ENCODE measurements around the gene CD34. TPM values are rescaled to one million over a fixed set of nuclear protein-coding genes. Genes with fewer than 3 reads are reported as not detected.

Gene CD34
- total RNA-seq, 1 experiment from 2014 or later: not detected

GRCh38 chr1:207918581-207918980 is 7.7 kb upstream of the CD34 start:
- CTCF ChIA-PET: interaction anchor here (1.0 kb wide), 1 partner anchor 45 kb away, joined by 3 read pairs; no protein-coding TSS in a partner anchor
- POLR2A ChIA-PET (ENCODE audit: low non-redundant PET): no interaction called here
- Histone ChIP-seq H3K9me3 (ENCODE audit: low read depth, low read length, poor library complexity, severe bottlenecking) (no peaks in the 10 kb centered on the region), H3K27ac (ENCODE audit: low read depth, low read length, poor library complexity, severe bottlenecking) (no peak overlapping the region), H3K27me3 (replicated peaks; ENCODE audit: insufficient read depth, low read depth, low read length, poor library complexity) (peaks cover 72% of the 10 kb centered on the region), H3K36me3 (ENCODE audit: insufficient read depth, low read length, poor library complexity, severe bottlenecking) (no peaks in the 10 kb centered on the region), H3K4me1 (ENCODE audit: insufficient read depth, low read length, poor library complexity, severe bottlenecking) (no peaks in the 10 kb centered on the region), H3K4me3 (ENCODE audit: low read depth, low read length, poor library complexity, severe bottlenecking) (no peak overlapping the region)
- no TSS peak for BruUV-seq (replicated peaks)
- TF ChIP-seq, protein P1, sequence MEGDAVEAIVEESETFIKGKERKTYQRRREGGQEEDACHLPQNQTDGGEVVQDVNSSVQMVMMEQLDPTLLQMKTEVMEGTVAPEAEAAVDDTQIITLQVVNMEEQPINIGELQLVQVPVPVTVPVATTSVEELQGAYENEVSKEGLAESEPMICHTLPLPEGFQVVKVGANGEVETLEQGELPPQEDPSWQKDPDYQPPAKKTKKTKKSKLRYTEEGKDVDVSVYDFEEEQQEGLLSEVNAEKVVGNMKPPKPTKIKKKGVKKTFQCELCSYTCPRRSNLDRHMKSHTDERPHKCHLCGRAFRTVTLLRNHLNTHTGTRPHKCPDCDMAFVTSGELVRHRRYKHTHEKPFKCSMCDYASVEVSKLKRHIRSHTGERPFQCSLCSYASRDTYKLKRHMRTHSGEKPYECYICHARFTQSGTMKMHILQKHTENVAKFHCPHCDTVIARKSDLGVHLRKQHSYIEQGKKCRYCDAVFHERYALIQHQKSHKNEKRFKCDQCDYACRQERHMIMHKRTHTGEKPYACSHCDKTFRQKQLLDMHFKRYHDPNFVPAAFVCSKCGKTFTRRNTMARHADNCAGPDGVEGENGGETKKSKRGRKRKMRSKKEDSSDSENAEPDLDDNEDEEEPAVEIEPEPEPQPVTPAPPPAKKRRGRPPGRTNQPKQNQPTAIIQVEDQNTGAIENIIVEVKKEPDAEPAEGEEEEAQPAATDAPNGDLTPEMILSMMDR (conservative IDR thresholded peaks at IDR 0.05; ENCODE audit: low read depth, low read length): no peak
- no peak for TF ChIP-seq EZH2 (IDR thresholded peaks at IDR 0.05; ENCODE audit: borderline replicate concordance, low read depth, low read length, poor library complexity, severe bottlenecking)
- DNase-seq (ENCODE audit: low spot score): no peak
- intact Hi-C loops (cut with micrococcal nuclease; ENCODE audit: unreplicated experiment): no loop called here

DNA sequence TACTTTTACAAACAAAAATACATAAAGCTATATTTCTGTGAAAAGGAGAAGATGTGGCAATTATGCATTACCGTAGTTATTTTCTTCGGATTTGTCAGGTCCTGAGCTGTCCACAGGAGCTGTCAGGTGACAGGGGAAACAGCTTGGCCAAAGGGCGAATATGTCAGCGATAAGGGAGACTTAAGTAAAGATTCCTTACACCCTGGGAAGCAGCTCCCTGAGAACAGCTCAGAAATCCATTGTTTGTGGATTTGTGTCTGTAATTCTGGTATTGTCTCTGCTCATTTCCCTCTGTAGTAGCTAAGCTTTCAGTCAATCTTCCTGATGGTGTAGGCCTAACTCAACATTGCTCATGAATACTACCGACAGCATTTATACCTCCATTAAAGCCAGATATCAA is 7.1 kb upstream of the CD34 start:
- no TSS peak for BruUV-seq (replicated peaks)
- no peak overlapping the region for H3K4me3 ChIP-seq (ENCODE audit: low read depth, low read length, poor library complexity, severe bottlenecking)
- no peaks in the 10 kb centered on the region for H3K4me1 ChIP-seq (ENCODE audit: insufficient read depth, low read length, poor library complexity, severe bottlenecking)
- H3K27ac ChIP-seq (ENCODE audit: low read depth, low read length, poor library complexity, severe bottlenecking): no peak overlapping the region
- ChIA-PET POLR2A (ENCODE audit: low non-redundant PET) (no interaction called here), CTCF (interaction anchor here (1.0 kb wide), 1 partner anchor 45 kb away, joined by 3 read pairs; no protein-coding TSS in a partner anchor)
- no peaks in the 10 kb centered on the region for H3K9me3 ChIP-seq (ENCODE audit: low read depth, low read length, poor library complexity, severe bottlenecking)
- H3K36me3 ChIP-seq (ENCODE audit: insufficient read depth, low read length, poor library complexity, severe bottlenecking): no peaks in the 10 kb centered on the region
- intact Hi-C loops (cut with micrococcal nuclease; ENCODE audit: unreplicated experiment): no loop called here
- peaks cover 72% of the 10 kb centered on the region for H3K27me3 ChIP-seq (replicated peaks; ENCODE audit: insufficient read depth, low read depth, low read length, poor library complexity)
- no peak for TF ChIP-seq EZH2 (IDR thresholded peaks at IDR 0.05; ENCODE audit: borderline replicate concordance, low read depth, low read length, poor library complexity, severe bottlenecking)
- TF ChIP-seq, protein P1 (conservative IDR thresholded peaks at IDR 0.05; ENCODE audit: low read depth, low read length): no peak
- DNase-seq (ENCODE audit: low spot score): no peak

DNA sequence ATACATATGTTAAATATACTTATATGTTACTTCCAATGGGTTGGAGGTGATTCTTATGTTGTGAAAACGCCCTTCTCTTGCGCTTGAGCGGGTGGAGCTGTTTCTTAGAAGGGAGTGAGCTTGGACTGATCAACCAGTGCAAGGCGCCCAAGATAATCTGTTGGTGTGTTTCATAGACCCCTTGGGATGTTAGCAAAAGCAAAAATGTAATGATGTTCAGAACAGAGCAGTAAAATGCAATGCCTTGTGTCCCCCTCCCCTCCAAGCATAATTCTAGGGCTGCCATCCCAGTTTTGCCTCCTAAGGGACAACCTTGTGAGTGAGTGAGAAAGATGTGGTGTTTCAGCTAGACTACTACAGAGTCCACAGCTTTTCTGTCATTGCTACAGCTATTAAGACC is 6.2 kb upstream of the CD34 start:
- Histone ChIP-seq H3K27ac (ENCODE audit: low read depth, low read length, poor library complexity, severe bottlenecking) (no peak overlapping the region), H3K36me3 (ENCODE audit: insufficient read depth, low read length, poor library complexity, severe bottlenecking) (no peaks in the 10 kb centered on the region), H3K27me3 (replicated peaks; ENCODE audit: insufficient read depth, low read depth, low read length, poor library complexity) (peaks cover 72% of the 10 kb centered on the region), H3K9me3 (ENCODE audit: low read depth, low read length, poor library complexity, severe bottlenecking) (no peaks in the 10 kb centered on the region), H3K4me1 (ENCODE audit: insufficient read depth, low read length, poor library complexity, severe bottlenecking) (no peaks in the 10 kb centered on the region), H3K4me3 (ENCODE audit: low read depth, low read length, poor library complexity, severe bottlenecking) (no peak overlapping the region)
- TF ChIP-seq, protein P1 (conservative IDR thresholded peaks at IDR 0.05; ENCODE audit: low read depth, low read length): no peak
- no peak for TF ChIP-seq EZH2 (IDR thresholded peaks at IDR 0.05; ENCODE audit: borderline replicate concordance, low read depth, low read length, poor library complexity, severe bottlenecking)
- no TSS peak for BruUV-seq (replicated peaks)
- intact Hi-C loops (cut with micrococcal nuclease; ENCODE audit: unreplicated experiment): no loop called here
- POLR2A ChIA-PET (ENCODE audit: low non-redundant PET): no interaction called here
- CTCF ChIA-PET: no interaction called here
- DNase-seq (ENCODE audit: low spot score): no peak

Measured in A673 (cell line).